Right lobe of liver (tissue), 6 donors: Measurements from ENCODE around the gene POM121L12. TPM values are rescaled to one million over a fixed set of nuclear protein-coding genes. Genes with fewer than 3 reads are reported as not detected.

Source experiments
- ATAC-seq, 4 donors: fragments of 200-7000 bp; cut with Tn5 transposase; one replicate each; pipeline ENCODE4 v1.9.1; 2020; ENCODE audit warnings: mild to moderate bottlenecking in 4 of 4, moderate library complexity in 4 of 4
- DNase-seq, 3 donors: peaks; one replicate each; pipeline ENCODE4 v3.0.0-alpha.2; 2020
- H3K27ac ChIP-seq, 3 donors: fragments of 200-600 bp; one replicate each; pipeline ENCODE4 v1.8.0; 2022
- H3K27me3 ChIP-seq, 2 donors: fragments of 200-600 bp; one replicate each; pipeline ENCODE4 v1.8.0; 2022
- H3K36me3 ChIP-seq, 4 donors: fragments of 200-600 bp; sonication (generic) in 1 of 4; one replicate each; pipeline versions ENCODE4 v1.5.1 to v1.8.0; 2017 to 2022; ENCODE audit warnings: control low read depth in 1 of 4
- H3K4me1 ChIP-seq, 4 donors: fragments of 200-600 bp; sonication (generic) in 1 of 4; one replicate each; pipeline versions ENCODE4 v1.5.1 to v1.8.0; 2017 to 2022; ENCODE audit warnings: control low read depth in 1 of 4
- H3K4me3 ChIP-seq, 3 donors: fragments of 200-600 bp; one replicate each; pipeline ENCODE4 v1.8.0; 2022
- H3K9me3 ChIP-seq, 4 donors: fragments of 200-600 bp; sonication (generic) in 1 of 4; one replicate each; pipeline versions ENCODE4 v1.5.1 to v1.8.0; 2017 to 2022; ENCODE audit warnings: control low read depth in 1 of 4
- POLR2A ChIP-seq: fragments of 450-650 bp; IDR thresholded peaks from one replicate; pipeline ENCODE4 v1.6.1; 2017; ENCODE audit warnings: antibody characterized with exemption, mild to moderate bottlenecking
- WGBS: methylation state at CpG from one replicate; pipeline ENCODE4 v1.1.6; 2018; ENCODE audit warnings: low coverage, low lambda C conversion rate; ENCODE audit not compliant: insufficient coverage; ENCODE audit errors: missing lambda C conversion rate; 5-methylcytosine and 5-hydroxymethylcytosine counted together
- intact Hi-C, 2 donors: fragments of 100-400 bp; cut with DNase I; formaldehyde crosslinking; loops; one replicate each; pipeline versions ENCODE4 v1.11.2 to v1.14.1; 2022
- total RNA-seq, 6 experiments: library from RNA; depleted of rRNA in 2 of 6; stranded (reverse); fragments of >200 nt in 2 of 6; fragmentation: NEBNext Ultra II Directional in 3 of 6; extraction: Animal tissue kit (Norgen Biotek cat#: 25700) in 3 of 6; gene quantifications; one replicate each; pipeline versions ENCODE4 v1.1.0 to v1.2.4, GENCODE V29; 2016 to 2023
- TF ChIP-seq, protein P1 (sequence below), 4 donors: fragments of 200-600 bp in 3 of 4; fragments of 450-650 bp in 1 of 4; IDR thresholded peaks; one replicate each; pipeline versions ENCODE4 v1.5.1 to v1.8.0; 2016 to 2022; ENCODE audit warnings: antibody characterized with exemption in 4 of 4, mild to moderate bottlenecking in 2 of 4
- donor health status: DM: no; HTN: yes; CAD: no.
- donor health status: DM: no; HTN: no; CAD: no.
- donor health status: DM: no; HTN: no; CAD: no.
- donor health status: DM: no; HTN: yes; CAD: no.
- donor health status: DM: no; HTN: yes; CAD: no.

The POM121L12 gene
- total RNA-seq, 6 experiments from 2014 or later: not detected

DNA sequence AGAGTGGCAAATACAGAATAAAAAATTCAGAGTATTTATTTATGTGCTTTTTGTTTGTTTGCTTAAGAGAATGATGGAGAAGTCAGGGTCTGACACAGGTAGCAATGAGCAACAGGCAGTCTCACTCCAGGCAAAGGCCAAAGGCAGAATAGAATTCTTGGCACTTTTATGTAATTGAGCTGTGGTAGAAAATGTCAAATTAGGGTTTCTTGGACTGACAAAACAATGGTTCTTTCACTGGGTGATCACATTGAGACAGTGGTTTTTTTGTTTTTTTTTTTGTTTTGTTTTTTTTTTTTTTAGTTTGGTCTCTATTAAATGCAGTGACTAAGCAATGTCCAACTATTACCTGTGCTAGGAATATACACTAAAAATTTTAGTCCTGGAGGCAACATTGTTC is 27.4 kb downstream of the POM121L12 start:
- no peak overlapping the region for H3K4me3 ChIP-seq
- no peak overlapping the region for H3K27ac ChIP-seq
- intact Hi-C loops: no loop called here
- DNase-seq: no peak
- no peak for TF ChIP-seq POLR2A
- TF ChIP-seq, protein P1, sequence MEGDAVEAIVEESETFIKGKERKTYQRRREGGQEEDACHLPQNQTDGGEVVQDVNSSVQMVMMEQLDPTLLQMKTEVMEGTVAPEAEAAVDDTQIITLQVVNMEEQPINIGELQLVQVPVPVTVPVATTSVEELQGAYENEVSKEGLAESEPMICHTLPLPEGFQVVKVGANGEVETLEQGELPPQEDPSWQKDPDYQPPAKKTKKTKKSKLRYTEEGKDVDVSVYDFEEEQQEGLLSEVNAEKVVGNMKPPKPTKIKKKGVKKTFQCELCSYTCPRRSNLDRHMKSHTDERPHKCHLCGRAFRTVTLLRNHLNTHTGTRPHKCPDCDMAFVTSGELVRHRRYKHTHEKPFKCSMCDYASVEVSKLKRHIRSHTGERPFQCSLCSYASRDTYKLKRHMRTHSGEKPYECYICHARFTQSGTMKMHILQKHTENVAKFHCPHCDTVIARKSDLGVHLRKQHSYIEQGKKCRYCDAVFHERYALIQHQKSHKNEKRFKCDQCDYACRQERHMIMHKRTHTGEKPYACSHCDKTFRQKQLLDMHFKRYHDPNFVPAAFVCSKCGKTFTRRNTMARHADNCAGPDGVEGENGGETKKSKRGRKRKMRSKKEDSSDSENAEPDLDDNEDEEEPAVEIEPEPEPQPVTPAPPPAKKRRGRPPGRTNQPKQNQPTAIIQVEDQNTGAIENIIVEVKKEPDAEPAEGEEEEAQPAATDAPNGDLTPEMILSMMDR (IDR thresholded peaks at IDR 0.05): no peak
- ATAC-seq: no peak
- H3K36me3 ChIP-seq: no peaks in the 10 kb centered on the region
- no peaks in the 10 kb centered on the region for H3K9me3 ChIP-seq
- H3K27me3 ChIP-seq: no peaks in the 10 kb centered on the region
- no peaks in the 10 kb centered on the region for H3K4me1 ChIP-seq

DNA sequence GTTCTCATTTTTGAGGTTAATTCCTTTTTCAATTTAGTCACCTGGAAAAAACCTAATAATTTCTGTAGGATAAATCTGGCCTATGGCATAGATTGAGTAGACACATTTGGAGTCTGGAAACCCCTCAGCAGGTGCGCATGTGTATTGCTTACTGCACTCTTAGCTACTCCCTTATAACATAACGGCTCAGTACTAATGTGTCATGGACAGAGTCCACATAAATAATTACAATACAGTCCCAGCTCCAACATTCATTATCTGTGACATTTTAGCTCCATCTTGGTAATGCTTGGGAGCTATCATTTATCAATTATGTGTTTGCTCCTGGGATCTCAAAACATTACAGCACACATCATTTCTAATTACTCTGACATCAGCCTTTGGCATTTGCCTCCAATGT is 33.2 kb downstream of the POM121L12 start:
- no peak overlapping the region for H3K27ac ChIP-seq
- H3K4me1 ChIP-seq: no peaks in the 10 kb centered on the region
- H3K4me3 ChIP-seq: no peak overlapping the region
- WGBS: 43% methylated on average over 2 of the region's 2 CpGs
- intact Hi-C loops: no loop called here
- no peaks in the 10 kb centered on the region for H3K27me3 ChIP-seq
- no peaks in the 10 kb centered on the region for H3K36me3 ChIP-seq
- H3K9me3 ChIP-seq: no peaks in the 10 kb centered on the region
- DNase-seq: no peak
- ATAC-seq: no peak
- no peak for TF ChIP-seq POLR2A
- TF ChIP-seq, protein P1 (IDR thresholded peaks at IDR 0.05): no peak

DNA sequence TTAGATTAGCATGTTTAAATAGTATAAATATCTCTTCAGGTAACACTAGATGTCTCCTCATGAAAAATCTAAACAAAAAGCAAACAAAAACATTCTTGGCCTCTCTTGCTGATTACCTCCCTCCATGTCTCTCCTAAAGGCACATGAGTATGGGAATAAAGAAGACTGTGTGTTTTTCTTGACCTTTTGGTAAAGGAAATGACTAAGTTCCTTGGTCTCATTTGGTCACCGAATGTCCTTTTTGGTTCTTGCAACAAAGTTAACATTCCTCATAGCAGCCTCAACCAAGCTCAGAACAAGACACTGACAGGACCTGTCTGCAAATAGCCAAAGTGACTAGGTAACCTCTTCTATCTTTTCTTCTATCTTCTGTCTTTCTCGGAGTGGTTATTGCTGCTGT is 35.5 kb downstream of the POM121L12 start:
- WGBS: 44% methylated on average over 2 of the region's 2 CpGs
- no peaks in the 10 kb centered on the region for H3K27me3 ChIP-seq
- ATAC-seq (no peak), DNase-seq (no peak)
- H3K4me1 ChIP-seq: no peaks in the 10 kb centered on the region
- intact Hi-C loops: no loop called here
- H3K27ac ChIP-seq: no peak overlapping the region
- no peaks in the 10 kb centered on the region for H3K36me3 ChIP-seq
- TF ChIP-seq, protein P1 (IDR thresholded peaks at IDR 0.05): no peak
- TF ChIP-seq POLR2A: no peak
- no peaks in the 10 kb centered on the region for H3K9me3 ChIP-seq
- H3K4me3 ChIP-seq: no peak overlapping the region
